ENCODE measurements around the gene FUT7. TPM values are rescaled to one million over a fixed set of nuclear protein-coding genes. Genes with fewer than 3 reads are reported as not detected.

Gene FUT7
- total RNA-seq, 1 donor from 2014 or later = 5.0 TPM

DNA sequence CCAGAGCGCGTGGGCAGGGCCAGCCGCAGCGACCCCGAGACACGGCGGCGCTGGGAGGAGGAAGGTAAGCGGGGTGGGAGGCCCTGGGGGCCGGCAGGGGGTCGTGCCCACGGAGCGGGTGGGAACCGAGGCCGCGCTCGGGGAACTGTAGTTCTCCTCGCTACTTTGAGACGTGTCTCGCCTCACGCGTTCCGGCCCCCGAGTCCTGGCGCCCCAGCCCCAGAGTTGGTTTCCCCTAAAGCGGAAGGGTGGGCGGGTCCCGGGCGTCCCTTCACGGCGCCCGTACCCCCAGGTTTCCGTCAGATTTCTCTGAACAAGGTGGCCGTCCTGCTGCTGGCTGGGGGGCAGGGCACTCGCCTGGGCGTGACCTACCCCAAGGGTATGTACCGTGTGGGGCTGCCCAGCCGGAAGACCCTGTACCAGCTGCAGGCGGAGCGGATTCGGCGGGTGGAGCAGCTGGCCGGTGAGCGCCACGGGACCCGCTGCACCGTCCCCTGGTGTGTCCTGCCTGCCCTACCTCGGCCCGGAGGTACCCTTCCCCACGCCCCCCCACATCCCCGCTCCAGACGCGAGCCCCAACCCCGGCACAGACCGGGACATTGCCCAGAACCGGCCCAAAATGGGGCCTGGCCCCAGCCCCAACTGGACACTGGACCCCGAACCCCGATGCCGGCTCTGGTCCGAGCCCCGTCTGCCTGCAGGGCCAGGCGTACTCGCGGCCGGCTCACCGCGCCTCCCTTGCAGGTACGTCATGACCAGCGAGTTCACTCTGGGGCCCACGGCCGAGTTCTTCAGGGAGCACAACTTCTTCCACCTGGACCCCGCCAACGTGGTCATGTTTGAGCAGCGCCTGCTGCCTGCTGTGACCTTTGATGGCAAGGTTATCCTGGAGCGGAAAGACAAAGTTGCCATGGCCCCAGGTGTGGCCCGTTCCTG lies 46.1 kb upstream of the FUT7 start:
- ChIA-PET POLR2A (interaction anchor here (1.1 to 2.3 kb wide), 3 partner anchors 8 to 163 kb away, joined by 3 to 21 read pairs (median 3); partner anchors contain the start of genes MAN1B1 and TUBB4B), CTCF (no interaction called here)
- Mint-ChIP-seq H3K9me3 (no peaks in the 10 kb centered on the region), H3K36me3 (ENCODE audit: low read depth) (peaks cover 15% of the 10 kb centered on the region), H3K4me1 (peaks cover 28% of the 10 kb centered on the region), H3K4me3 (peak overlapping the region; percentile 78), H3K27ac (no peak overlapping the region), H3K27me3 (no peaks in the 10 kb centered on the region)
- peak; percentile 38 for DNase-seq
- ATAC-seq (ENCODE audit: low read depth) = peak; percentile 38
- TF ChIP-seq CTCF (IDR thresholded peaks at IDR 0.05) = no peak
- intact Hi-C loops (cut with micrococcal nuclease) = loop anchor here (1.0 kb wide), 1 partner anchor 7 kb away; no protein-coding TSS in a partner anchor

- Mint-ChIP-seq H3K4me3 (peak within 1 kb of the TSS; percentile 78), H3K27me3 (no peaks in the 10 kb centered on the region), H3K9me3 (no peaks in the 10 kb centered on the region), H3K27ac (peak within 1 kb of the TSS; percentile 35), H3K36me3 (ENCODE audit: low read depth) (peaks cover 12% of the 10 kb centered on the region), H3K4me1 (peaks cover 25% of the 10 kb centered on the region)
- peak; percentile 58 for DNase-seq
- POLR2A ChIA-PET = interaction anchor here (0.6 to 2.3 kb wide), 6 partner anchors 9 to 196 kb away, joined by 3 to 21 read pairs (median 3); partner anchors contain the start of genes MAN1B1, NELFB and TUBB4B
- intact Hi-C loops (cut with micrococcal nuclease) = loop anchor here (1.0 kb wide), 1 partner anchor 8 kb away; no protein-coding TSS in a partner anchor
- peak; percentile 67 for ATAC-seq (ENCODE audit: low read depth)
- TF ChIP-seq CTCF (IDR thresholded peaks at IDR 0.05) = no peak
- CTCF ChIA-PET = interaction anchor here (0.7 to 1.3 kb wide), 3 partner anchors 11 to 42 kb away, joined by 3 read pairs; no protein-coding TSS in a partner anchor
Measured at GRCh38 chr9:137077010-137077747, 45.3 kb upstream of the FUT7 start, which contains the start of gene UAP1L1. Gene UAP1L1 (plus strand): TSS chr9:137077517. CDS start chr9:137077533, 16 bp downstream.

DNA sequence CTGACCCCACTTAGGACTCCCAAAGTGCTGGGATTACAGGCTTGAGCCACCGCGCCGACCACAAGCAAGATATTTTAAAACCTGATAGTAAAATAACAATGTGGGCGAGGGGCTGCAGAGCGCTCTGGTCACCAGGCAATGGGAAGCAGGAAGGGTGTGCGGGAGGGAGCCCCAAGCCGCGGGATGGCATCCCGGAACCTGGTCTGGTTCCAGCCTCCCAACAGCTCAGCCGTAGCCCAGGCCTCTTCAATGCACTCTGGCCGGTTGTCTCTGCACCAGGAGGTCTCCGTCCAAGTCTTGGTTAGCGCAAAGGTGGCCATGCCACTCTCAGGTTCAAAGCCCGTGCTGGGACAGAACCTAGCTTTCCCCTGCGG lies 44.7 kb upstream of the FUT7 start:
- Mint-ChIP-seq H3K27me3 (no peaks in the 10 kb centered on the region), H3K9me3 (no peaks in the 10 kb centered on the region), H3K36me3 (ENCODE audit: low read depth) (peaks cover 7% of the 10 kb centered on the region), H3K4me1 (peaks cover 21% of the 10 kb centered on the region), H3K4me3 (peak overlapping the region; percentile 77), H3K27ac (peak overlapping the region; percentile 35)
- no peak for TF ChIP-seq CTCF (IDR thresholded peaks at IDR 0.05)
- CTCF ChIA-PET = interaction anchor here (0.7 to 1.3 kb wide), 3 partner anchors 11 to 41 kb away, joined by 3 read pairs; no protein-coding TSS in a partner anchor
- POLR2A ChIA-PET = interaction anchor here (0.6 to 2.3 kb wide), 5 partner anchors 9 to 196 kb away, joined by 3 to 21 read pairs (median 3); partner anchors contain the start of genes MAN1B1 and NELFB
- ATAC-seq (ENCODE audit: low read depth) (no peak), DNase-seq (no peak)
- intact Hi-C loops (cut with micrococcal nuclease) = loop anchor here (1.0 kb wide), 1 partner anchor 9 kb away; no protein-coding TSS in a partner anchor

- intact Hi-C loops (cut with micrococcal nuclease) = loop anchor here (2.0 kb wide), 1 partner anchor 75 kb away; no protein-coding TSS in a partner anchor
- Mint-ChIP-seq H3K4me1 (peaks cover 30% of the 10 kb centered on the region), H3K4me3 (peak overlapping the region; percentile 38), H3K27ac (peak overlapping the region; percentile 4), H3K27me3 (no peaks in the 10 kb centered on the region), H3K9me3 (no peaks in the 10 kb centered on the region), H3K36me3 (ENCODE audit: low read depth) (peaks cover 3% of the 10 kb centered on the region)
- ChIA-PET CTCF (no interaction called here), POLR2A (interaction anchor here (1.0 to 1.3 kb wide), 2 partner anchors 9 to 11 kb away, joined by 3 to 4 read pairs; partner anchors contain the start of gene MAN1B1)
- no peak for TF ChIP-seq CTCF (IDR thresholded peaks at IDR 0.05)
- ATAC-seq (ENCODE audit: low read depth) (no peak), DNase-seq (no peak)
Measured at GRCh38 chr9:137075275-137075775, 43.4 kb upstream of the FUT7 start.

Measured in activated B cell treated with CpG ODN at 0.5 μM for 24 hours (primary cell).